MCF 10A (cell line): ENCODE results near the gene MACF1. TPM values are rescaled to one million over a fixed set of nuclear protein-coding genes. Genes with fewer than 3 reads are reported as not detected.

ENCODE experiments used
- BruUV-seq: library from RNA; stranded (reverse); fragments of 400-500 nt; replicated peaks from 2 replicates; lab custom pipeline; 2021; lab: Mats Ljungman, UMichigan
- CTCF ChIA-PET: fragments of 300-600 bp; sonication (Branson Sonifier 250); formaldehyde crosslinking; extraction: SDS; loops from one replicate; lab custom pipeline; 2021; ENCODE audit warnings: antibody characterized with exemption, inconsistent platforms; lab: Yijun Ruan, JAX
- POLR2A ChIA-PET: fragments of 300-600, 350-650 bp; sonication (Branson Sonifier 250); formaldehyde crosslinking; extraction: SDS; loops from one replicate; lab custom pipeline; 2020; ENCODE audit warnings: antibody characterized with exemption, inconsistent platforms; lab: Yijun Ruan, JAX
- DNase-seq: peaks from one replicate; pipeline ENCODE4 v3.0.0-alpha.2; 2018; ENCODE audit not compliant: unreplicated experiment
- H3K27ac Mint-ChIP-seq: one replicate; pipeline ENCODE4 v1.8.0; 2022; ENCODE audit warnings: mild to moderate bottlenecking, low read depth, mixed read lengths; ENCODE audit not compliant: unreplicated experiment
- H3K27me3 Mint-ChIP-seq: one replicate; pipeline ENCODE4 v1.8.0; 2022; ENCODE audit warnings: mixed read lengths; ENCODE audit not compliant: insufficient read depth, unreplicated experiment
- H3K36me3 Mint-ChIP-seq: one replicate; pipeline ENCODE4 v1.8.0; 2022; ENCODE audit warnings: mild to moderate bottlenecking, moderate library complexity, mixed read lengths; ENCODE audit not compliant: insufficient read depth, unreplicated experiment
- H3K4me1 Mint-ChIP-seq: one replicate; pipeline ENCODE4 v1.8.0; 2022; ENCODE audit warnings: mixed read lengths; ENCODE audit not compliant: insufficient read depth, unreplicated experiment
- H3K4me3 Mint-ChIP-seq: one replicate; pipeline ENCODE4 v1.8.0; 2022; ENCODE audit warnings: mild to moderate bottlenecking, moderate library complexity, mixed read lengths; ENCODE audit not compliant: unreplicated experiment
- H3K9me3 Mint-ChIP-seq: one replicate; pipeline ENCODE4 v1.8.0; 2022; ENCODE audit warnings: mixed read lengths; ENCODE audit not compliant: unreplicated experiment
- CTCF ChIP-seq: fragments of 200-600 bp; IDR thresholded peaks from one replicate; pipeline ENCODE4 v1.8.0; 2022; ENCODE audit warnings: antibody characterized with exemption, mild to moderate bottlenecking; ENCODE audit not compliant: unreplicated experiment
- intact Hi-C: fragments of 100-400 bp; cut with micrococcal nuclease; formaldehyde crosslinking; loops from 2 replicates; pipeline ENCODE4 v1.14.1; 2022
- total RNA-seq: library from RNA; stranded (reverse); gene quantifications from 2 replicates; pipeline ENCODE4 v1.2.3, GENCODE V29; 2022

MACF1 gene
- total RNA-seq, 1 experiment from 2014 or later = 188 TPM

DNA sequence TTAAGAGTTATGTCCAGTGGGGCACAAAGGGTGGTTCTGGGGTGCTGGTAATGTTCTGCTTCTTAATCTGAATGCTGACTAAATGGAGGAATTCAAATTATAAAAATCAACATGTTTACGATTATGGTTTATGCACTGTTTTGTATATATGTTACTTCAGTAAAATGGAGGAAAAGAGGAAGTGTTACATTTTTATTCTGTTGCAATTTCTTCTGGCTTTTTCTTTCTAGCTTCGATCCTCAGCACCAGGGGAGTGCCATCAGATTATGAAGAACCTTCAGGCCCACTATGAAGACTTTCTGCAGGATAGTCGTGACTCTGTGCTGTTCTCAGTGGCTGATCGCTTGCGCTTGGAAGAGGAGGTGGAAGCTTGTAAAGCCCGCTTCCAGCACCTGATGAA is 105.5 kb downstream of the MACF1 start:
- H3K9me3 Mint-ChIP-seq = no peaks in the 10 kb centered on the region
- H3K27me3 Mint-ChIP-seq = no peaks in the 10 kb centered on the region
- DNase-seq = no peak
- intact Hi-C loops = no loop called here
- peaks cover 84% of the 10 kb centered on the region for H3K36me3 Mint-ChIP-seq
- no peak for TF ChIP-seq CTCF
- ChIA-PET CTCF (interaction anchor here (1.0 kb wide), 1 partner anchor 211 kb away, joined by 5 read pairs; no protein-coding TSS in a partner anchor), POLR2A (interaction anchor here (1.1 kb wide), 1 partner anchor 10 kb away, joined by 3 read pairs; no protein-coding TSS in a partner anchor)
- H3K27ac Mint-ChIP-seq = no peak overlapping the region
- no peak overlapping the region for H3K4me3 Mint-ChIP-seq
- H3K4me1 Mint-ChIP-seq = no peaks in the 10 kb centered on the region
- BruUV-seq = no TSS peak

DNA sequence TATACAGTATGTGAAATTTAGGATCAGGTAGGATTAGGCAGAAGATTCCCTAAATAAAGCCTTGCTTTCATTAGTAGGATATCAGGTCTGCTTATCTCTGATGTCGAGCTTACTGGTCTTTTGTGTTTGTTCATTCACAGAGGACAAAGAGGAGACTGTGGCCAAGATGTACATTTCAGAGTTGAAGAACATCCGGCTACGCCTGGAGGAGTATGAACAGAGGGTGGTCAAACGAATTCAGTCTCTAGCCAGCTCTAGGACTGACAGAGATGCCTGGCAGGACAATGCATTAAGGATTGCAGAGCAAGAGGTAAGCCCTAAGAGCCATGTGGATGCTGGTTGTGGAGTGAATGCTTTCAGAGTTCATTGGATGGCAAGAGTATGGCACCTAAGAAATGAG is 106.2 kb downstream of the MACF1 start:
- ChIA-PET CTCF (interaction anchor here (1.0 to 1.3 kb wide), 2 partner anchors 100 to 212 kb away, joined by 4 to 5 read pairs; no protein-coding TSS in a partner anchor), POLR2A (interaction anchor here (1.1 kb wide), 1 partner anchor 11 kb away, joined by 3 read pairs; no protein-coding TSS in a partner anchor)
- Mint-ChIP-seq H3K4me1 (no peaks in the 10 kb centered on the region), H3K36me3 (peaks cover 90% of the 10 kb centered on the region), H3K27ac (no peak overlapping the region), H3K27me3 (no peaks in the 10 kb centered on the region), H3K9me3 (no peaks in the 10 kb centered on the region), H3K4me3 (no peak overlapping the region)
- DNase-seq = no peak
- intact Hi-C loops = no loop called here
- no TSS peak for BruUV-seq
- no peak for TF ChIP-seq CTCF

DNA sequence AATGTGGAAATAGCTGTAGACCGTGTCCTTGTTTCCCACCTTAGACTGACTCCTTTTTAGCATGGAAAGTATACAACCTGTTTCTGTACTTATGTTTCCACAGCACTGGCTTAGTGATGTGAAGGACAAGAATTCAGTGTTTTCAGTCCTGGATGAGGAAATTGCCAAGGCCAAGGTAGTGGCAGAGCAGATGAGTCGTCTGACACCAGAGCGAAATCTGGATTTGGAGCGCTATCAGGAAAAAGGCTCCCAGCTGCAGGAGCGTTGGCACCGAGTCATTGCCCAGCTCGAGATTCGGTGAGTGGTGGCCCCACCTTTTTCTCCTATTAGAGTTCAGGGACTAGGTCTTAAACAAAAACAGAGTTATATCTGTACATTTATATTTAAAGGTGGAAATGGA is 112.6 kb downstream of the MACF1 start:
- no peak overlapping the region for H3K27ac Mint-ChIP-seq
- H3K9me3 Mint-ChIP-seq = no peaks in the 10 kb centered on the region
- BruUV-seq = no TSS peak
- H3K27me3 Mint-ChIP-seq = no peaks in the 10 kb centered on the region
- no peak for TF ChIP-seq CTCF
- no peaks in the 10 kb centered on the region for H3K4me1 Mint-ChIP-seq
- no peak overlapping the region for H3K4me3 Mint-ChIP-seq
- intact Hi-C loops = no loop called here
- ChIA-PET CTCF (no interaction called here), POLR2A (interaction anchor here (0.7 kb wide), 1 partner anchor 225 kb away, joined by 4 read pairs; no protein-coding TSS in a partner anchor)
- no peak for DNase-seq
- H3K36me3 Mint-ChIP-seq = peaks cover 94% of the 10 kb centered on the region

DNA sequence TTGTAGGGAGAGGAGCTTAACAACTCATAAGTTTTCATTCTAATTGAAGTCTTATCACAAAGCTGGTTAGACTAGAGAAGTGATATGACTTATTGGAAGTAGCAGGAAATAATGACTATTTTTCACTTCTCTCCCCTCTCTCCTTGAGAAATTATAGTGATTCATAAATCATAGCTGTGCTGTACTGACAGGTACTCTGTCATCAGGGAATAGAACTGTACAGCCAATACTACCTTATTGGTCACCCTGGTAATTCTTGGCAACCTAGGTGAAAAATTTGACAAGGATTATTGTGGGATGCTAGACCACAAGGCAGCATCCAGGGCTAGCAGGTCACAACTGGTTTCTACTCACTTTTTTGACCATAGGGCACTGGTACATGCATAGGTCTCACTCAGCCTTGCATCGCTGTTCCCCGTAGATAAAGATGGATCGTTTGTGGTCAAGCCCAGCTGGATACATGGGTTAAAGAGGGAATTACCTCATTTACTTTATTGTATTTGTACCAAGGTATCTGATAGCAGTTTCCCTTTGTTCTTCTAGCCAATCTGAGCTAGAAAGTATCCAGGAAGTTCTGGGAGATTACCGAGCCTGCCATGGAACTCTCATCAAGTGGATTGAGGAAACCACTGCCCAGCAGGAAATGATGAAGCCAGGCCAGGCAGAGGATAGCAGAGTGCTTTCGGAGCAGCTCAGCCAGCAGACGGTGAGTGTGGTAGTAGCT is 113.6 kb downstream of the MACF1 start:
- intact Hi-C loops = no loop called here
- no peak overlapping the region for H3K27ac Mint-ChIP-seq
- BruUV-seq = no TSS peak
- ChIA-PET POLR2A (interaction anchor here (0.8 kb wide), 1 partner anchor 12 kb away, joined by 3 read pairs; no protein-coding TSS in a partner anchor), CTCF (interaction anchor here (0.7 to 0.8 kb wide), 2 partner anchors 13 to 129 kb away, joined by 3 to 4 read pairs; no protein-coding TSS in a partner anchor)
- H3K36me3 Mint-ChIP-seq = peaks cover 95% of the 10 kb centered on the region
- no peaks in the 10 kb centered on the region for H3K27me3 Mint-ChIP-seq
- H3K4me3 Mint-ChIP-seq = no peak overlapping the region
- H3K9me3 Mint-ChIP-seq = no peaks in the 10 kb centered on the region
- no peak for DNase-seq
- no peaks in the 10 kb centered on the region for H3K4me1 Mint-ChIP-seq
- no peak for TF ChIP-seq CTCF
